ENCODE results near the gene TMEM255B. TPM values are rescaled to one million over a fixed set of nuclear protein-coding genes. Genes with fewer than 3 reads are reported as not detected.

Gene TMEM255B
- total RNA-seq, 2 experiments from 2014 or later: 1.7 to 1.8 TPM

DNA sequence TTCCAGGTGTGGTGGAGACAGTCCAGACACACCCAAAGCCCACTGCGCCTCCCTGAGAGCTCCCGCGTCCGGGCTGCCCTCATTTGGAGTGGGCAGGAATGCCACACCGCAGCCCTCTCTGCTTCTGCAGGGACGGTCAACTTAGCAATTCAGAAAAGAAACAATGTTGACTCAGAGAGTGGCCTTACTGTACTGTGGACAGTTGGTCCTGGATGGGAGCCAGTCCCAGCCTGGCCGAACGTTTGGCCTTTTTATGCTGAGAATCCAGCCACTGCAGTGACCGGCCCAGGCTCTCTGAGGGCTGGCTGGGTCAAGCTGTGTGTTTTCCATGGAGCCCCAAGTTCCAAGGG is 97.7 kb downstream of the TMEM255B start:
- no peak for ATAC-seq
- POLR2A ChIA-PET: no interaction called here
- TF ChIP-seq, protein P1, sequence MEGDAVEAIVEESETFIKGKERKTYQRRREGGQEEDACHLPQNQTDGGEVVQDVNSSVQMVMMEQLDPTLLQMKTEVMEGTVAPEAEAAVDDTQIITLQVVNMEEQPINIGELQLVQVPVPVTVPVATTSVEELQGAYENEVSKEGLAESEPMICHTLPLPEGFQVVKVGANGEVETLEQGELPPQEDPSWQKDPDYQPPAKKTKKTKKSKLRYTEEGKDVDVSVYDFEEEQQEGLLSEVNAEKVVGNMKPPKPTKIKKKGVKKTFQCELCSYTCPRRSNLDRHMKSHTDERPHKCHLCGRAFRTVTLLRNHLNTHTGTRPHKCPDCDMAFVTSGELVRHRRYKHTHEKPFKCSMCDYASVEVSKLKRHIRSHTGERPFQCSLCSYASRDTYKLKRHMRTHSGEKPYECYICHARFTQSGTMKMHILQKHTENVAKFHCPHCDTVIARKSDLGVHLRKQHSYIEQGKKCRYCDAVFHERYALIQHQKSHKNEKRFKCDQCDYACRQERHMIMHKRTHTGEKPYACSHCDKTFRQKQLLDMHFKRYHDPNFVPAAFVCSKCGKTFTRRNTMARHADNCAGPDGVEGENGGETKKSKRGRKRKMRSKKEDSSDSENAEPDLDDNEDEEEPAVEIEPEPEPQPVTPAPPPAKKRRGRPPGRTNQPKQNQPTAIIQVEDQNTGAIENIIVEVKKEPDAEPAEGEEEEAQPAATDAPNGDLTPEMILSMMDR (IDR thresholded peaks at IDR 0.05): no peak

DNA sequence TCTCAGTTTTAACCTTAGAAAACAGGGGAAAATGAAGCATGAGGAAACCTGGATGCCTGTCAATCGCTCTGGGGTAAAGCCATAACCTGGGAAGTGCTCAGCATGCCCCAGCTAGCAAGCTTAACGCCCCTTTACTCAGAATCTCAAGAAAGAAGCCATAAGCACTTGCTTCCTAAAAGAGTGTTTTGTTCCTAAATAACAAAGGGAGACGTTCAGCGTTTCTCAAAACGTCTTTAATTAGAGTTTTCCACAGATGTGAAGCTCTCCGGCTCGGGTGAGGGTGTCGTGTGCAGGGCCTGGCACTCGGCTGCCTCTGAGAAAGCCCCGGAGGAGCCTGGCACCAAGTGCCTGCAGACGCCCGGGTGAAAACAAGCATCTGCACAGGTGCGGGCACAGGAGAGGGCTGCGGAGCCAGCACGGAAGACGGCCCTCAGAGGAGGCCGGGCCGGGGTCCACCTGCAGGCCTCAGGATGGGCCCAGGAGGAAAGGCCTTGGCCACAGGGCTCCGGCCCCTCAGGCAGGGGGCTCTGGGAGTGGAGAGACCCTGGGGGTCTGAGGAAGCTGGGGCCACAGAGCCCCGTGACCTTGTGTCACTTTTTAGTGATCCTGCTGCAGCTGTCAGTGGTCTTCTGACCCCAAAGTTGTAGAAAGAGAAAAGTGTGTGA is 98.6 kb downstream of the TMEM255B start:
- H3K27ac Mint-ChIP-seq: no peak overlapping the region
- no peak for DNase-seq
- TF ChIP-seq, protein P1 (IDR thresholded peaks at IDR 0.05): no peak
- ATAC-seq: no peak
- H3K36me3 Mint-ChIP-seq (ENCODE audit: low read depth): no peaks in the 10 kb centered on the region
- peaks cover 20% of the 10 kb centered on the region for H3K27me3 Mint-ChIP-seq
- CTCF ChIA-PET: interaction anchor here (0.7 kb wide), 1 partner anchor 278 kb away, joined by 3 read pairs; no protein-coding TSS in a partner anchor
- POLR2A ChIA-PET: no interaction called here
- H3K4me1 Mint-ChIP-seq (ENCODE audit: low read depth): peaks cover 21% of the 10 kb centered on the region
- H3K9me3 Mint-ChIP-seq: peaks cover 5% of the 10 kb centered on the region
- no peak overlapping the region for H3K4me3 Mint-ChIP-seq
- intact Hi-C loops (cut with micrococcal nuclease): no loop called here

More for the DNA sequence above, 97.7 kb downstream of the TMEM255B start:
- CTCF ChIA-PET: interaction anchor here (0.7 kb wide), 1 partner anchor 277 kb away, joined by 3 read pairs; no protein-coding TSS in a partner anchor
- peaks cover 13% of the 10 kb centered on the region for H3K27me3 Mint-ChIP-seq
- H3K36me3 Mint-ChIP-seq (ENCODE audit: low read depth): no peaks in the 10 kb centered on the region
- no peak overlapping the region for H3K27ac Mint-ChIP-seq
- H3K4me3 Mint-ChIP-seq: no peak overlapping the region
- peaks cover 19% of the 10 kb centered on the region for H3K4me1 Mint-ChIP-seq (ENCODE audit: low read depth)
- DNase-seq: no peak
- peaks cover 5% of the 10 kb centered on the region for H3K9me3 Mint-ChIP-seq
- intact Hi-C loops (cut with micrococcal nuclease): no loop called here

DNA sequence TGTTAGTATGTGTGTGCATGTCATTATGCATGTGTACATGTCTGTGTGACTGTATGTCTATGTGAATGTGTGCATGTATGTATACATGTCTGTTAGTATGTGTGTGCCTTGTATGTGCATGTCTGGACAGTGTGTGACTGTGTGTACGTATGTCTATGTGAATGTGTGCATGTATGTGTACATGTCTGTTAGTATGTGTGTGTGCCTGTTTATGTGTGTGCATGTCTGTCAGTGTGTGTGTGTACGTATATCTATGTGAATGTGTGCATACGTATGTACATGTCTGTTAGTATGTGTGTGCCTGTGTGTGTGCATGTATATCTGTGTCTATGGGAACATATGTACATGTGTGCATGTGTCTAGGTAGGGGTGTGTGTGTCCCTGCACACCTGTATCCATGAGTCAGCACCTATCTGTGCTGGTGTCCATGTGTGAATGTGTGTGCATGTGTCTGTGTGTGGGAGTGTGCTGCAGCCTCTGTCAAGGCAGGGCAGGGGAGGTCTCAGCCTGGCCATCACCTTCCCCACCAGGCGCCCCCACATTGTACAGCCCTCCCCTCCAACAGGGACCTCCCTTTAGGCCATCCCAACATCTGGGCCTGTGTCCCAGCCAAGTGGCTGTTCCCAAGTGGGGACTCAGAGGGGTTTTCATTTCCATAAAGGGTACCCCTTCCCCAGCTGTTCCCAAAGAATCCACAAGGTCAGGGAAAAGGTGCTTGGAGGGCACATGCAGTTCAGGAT is 100.5 kb downstream of the TMEM255B start:
- CTCF ChIA-PET: no interaction called here
- no peak overlapping the region for H3K4me3 Mint-ChIP-seq

DNA sequence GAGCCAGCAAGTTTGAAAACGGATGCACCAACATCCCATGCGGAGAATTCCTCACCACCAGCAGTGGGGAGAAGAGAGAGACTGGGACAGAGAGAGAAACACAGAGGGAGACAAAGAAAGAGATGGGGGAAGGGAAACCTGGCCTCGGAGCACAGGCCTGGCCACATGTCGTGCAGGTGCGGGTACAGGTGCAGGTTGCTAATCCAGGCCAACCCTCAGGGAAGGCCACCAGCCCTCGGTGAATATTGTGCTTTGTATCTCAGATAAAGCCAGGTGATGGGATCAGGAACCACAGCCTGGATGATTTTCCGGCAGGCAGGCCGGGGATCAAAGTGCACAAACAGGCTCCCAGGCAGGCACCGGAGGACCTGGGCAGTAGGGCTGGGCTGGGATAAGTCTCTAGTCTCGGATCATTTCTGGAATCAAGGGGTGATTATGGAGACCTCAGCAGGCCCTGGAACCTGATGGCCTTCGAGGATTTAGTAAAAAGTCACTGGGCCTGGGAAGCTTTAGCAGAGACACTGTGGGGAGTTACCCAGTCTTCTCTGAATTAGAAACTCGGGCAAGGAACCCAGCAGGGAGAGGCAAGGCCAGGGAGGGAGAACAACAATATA is 101.1 kb downstream of the TMEM255B start:
- ChIA-PET POLR2A (no interaction called here), CTCF (no interaction called here)
- ATAC-seq (no peak), DNase-seq (no peak)
- H3K27me3 Mint-ChIP-seq: peaks cover 25% of the 10 kb centered on the region
- H3K9me3 Mint-ChIP-seq: peaks cover 5% of the 10 kb centered on the region
- H3K4me3 Mint-ChIP-seq: no peak overlapping the region
- TF ChIP-seq, protein P1 (IDR thresholded peaks at IDR 0.05): no peak
- H3K36me3 Mint-ChIP-seq (ENCODE audit: low read depth): no peaks in the 10 kb centered on the region
- H3K27ac Mint-ChIP-seq: no peak overlapping the region
- intact Hi-C loops (cut with micrococcal nuclease): no loop called here
- H3K4me1 Mint-ChIP-seq (ENCODE audit: low read depth): peaks cover 7% of the 10 kb centered on the region

More for the DNA sequence above, 100.5 kb downstream of the TMEM255B start:
- Mint-ChIP-seq H3K9me3 (peaks cover 5% of the 10 kb centered on the region), H3K27me3 (peaks cover 23% of the 10 kb centered on the region), H3K36me3 (ENCODE audit: low read depth) (no peaks in the 10 kb centered on the region), H3K27ac (no peak overlapping the region), H3K4me1 (ENCODE audit: low read depth) (peaks cover 13% of the 10 kb centered on the region)
- ATAC-seq: no peak
- intact Hi-C loops (cut with micrococcal nuclease): no loop called here
- TF ChIP-seq, protein P1 (IDR thresholded peaks at IDR 0.05): no peak
- DNase-seq: no peak
- POLR2A ChIA-PET: no interaction called here
